Measurements from ENCODE around the gene NTPCR. TPM values are rescaled to one million over a fixed set of nuclear protein-coding genes. Genes with fewer than 3 reads are reported as not detected.

Gene NTPCR
- total and polyA plus RNA-seq, 2 donors from 2014 or later = 40.2 to 95.7 TPM

- Histone ChIP-seq H3K4me3 (ENCODE audit: low read length in 3 of 3) (no peak overlapping the region), H3K27me3 (ENCODE audit: control insufficient read depth, insufficient read depth, low read length) (no peaks in the 10 kb centered on the region), H3K4me1 (ENCODE audit: control insufficient read depth in 2 of 3, insufficient read depth in 2 of 3, low read depth in 1 of 3, low read length in 3 of 3) (no peaks in the 10 kb centered on the region), H3K27ac (ENCODE audit: low read depth in 2 of 2, low read length in 2 of 2) (no peak overlapping the region), H3K9me3 (ENCODE audit: control insufficient read depth in 2 of 3, insufficient read depth in 1 of 3, low read length in 3 of 3) (peaks cover 0 to 10% (median 2%) of the 10 kb centered on the region in 3 donors), H3K36me3 (ENCODE audit: control insufficient read depth in 2 of 3, insufficient read depth in 3 of 3, low read length in 3 of 3) (peaks cover 0 to 14% (median 3%) of the 10 kb centered on the region in 3 donors), H3K9ac (ENCODE audit: low read length in 3 of 3) (no peak overlapping the region)
- FAIRE-seq (no peak), DNase-seq (peak in 1 of 5 donors; percentile 20)
- TF ChIP-seq CTCF (IDR thresholded peaks at IDR 0.05; ENCODE audit: borderline replicate concordance, extremely low read depth, insufficient read depth) = no peak
- intact Hi-C loops (cut with DNase I) = no loop called here
Measured at GRCh38 chr1:232978091-232978634, 27.8 kb downstream of the NTPCR start.

- H3K36me3 ChIP-seq (ENCODE audit: control insufficient read depth in 2 of 3, insufficient read depth in 3 of 3, low read length in 3 of 3) = peaks cover 0 to 8% (median 0%) of the 10 kb centered on the region in 3 donors
- no peak for DNase-seq
- TF ChIP-seq CTCF (IDR thresholded peaks at IDR 0.05; ENCODE audit: borderline replicate concordance, extremely low read depth, insufficient read depth) = no peak
- H3K9ac ChIP-seq (ENCODE audit: low read length in 3 of 3) = no peak overlapping the region
- H3K9me3 ChIP-seq (ENCODE audit: control insufficient read depth in 2 of 3, insufficient read depth in 1 of 3, low read length in 3 of 3) = peaks cover 0 to 3% (median 2%) of the 10 kb centered on the region in 3 donors
- H3K27ac ChIP-seq (ENCODE audit: low read depth in 2 of 2, low read length in 2 of 2) = no peak overlapping the region
- H3K4me1 ChIP-seq (ENCODE audit: control insufficient read depth in 2 of 3, insufficient read depth in 2 of 3, low read depth in 1 of 3, low read length in 3 of 3) = no peaks in the 10 kb centered on the region
- intact Hi-C loops (cut with DNase I) = no loop called here
- H3K27me3 ChIP-seq (ENCODE audit: control insufficient read depth, insufficient read depth, low read length) = no peaks in the 10 kb centered on the region
- H3K4me3 ChIP-seq (ENCODE audit: low read length in 3 of 3) = no peak overlapping the region
- no peak for FAIRE-seq
Measured at GRCh38 chr1:232978815-232979214, 28.4 kb downstream of the NTPCR start.

DNA sequence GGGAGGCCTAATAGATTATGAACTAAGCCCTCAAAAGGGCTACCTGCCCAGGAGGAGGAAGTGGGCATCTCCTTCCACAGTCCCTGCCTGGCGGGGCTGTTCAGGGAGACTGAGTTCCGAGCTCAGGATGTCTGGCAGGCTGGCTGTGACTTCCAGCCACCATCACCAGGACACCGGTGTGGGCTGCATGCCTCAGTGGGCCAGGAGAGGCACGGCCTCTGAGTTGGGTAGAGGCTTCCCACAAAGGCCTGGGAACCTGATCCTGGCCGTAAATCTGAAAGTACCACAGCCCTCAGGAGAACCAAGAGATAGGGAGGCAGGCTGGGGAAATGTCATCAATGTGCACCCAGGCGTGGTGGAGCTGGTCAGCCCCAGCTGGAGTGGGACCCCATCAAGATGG, 29.1 kb downstream of the NTPCR start:
- Histone ChIP-seq H3K4me1 (ENCODE audit: control insufficient read depth in 2 of 3, insufficient read depth in 2 of 3, low read depth in 1 of 3, low read length in 3 of 3) (no peaks in the 10 kb centered on the region), H3K4me3 (ENCODE audit: low read length in 3 of 3) (no peak overlapping the region)

More for the DNA sequence above, 29.1 kb downstream of the NTPCR start:
- TF ChIP-seq CTCF (IDR thresholded peaks at IDR 0.05; ENCODE audit: borderline replicate concordance, extremely low read depth, insufficient read depth) = no peak
- FAIRE-seq (no peak), DNase-seq (peak in 1 of 5 donors; percentile 23)
- Histone ChIP-seq H3K9ac (ENCODE audit: low read length in 3 of 3) (no peak overlapping the region), H3K9me3 (ENCODE audit: control insufficient read depth in 2 of 3, insufficient read depth in 1 of 3, low read length in 3 of 3) (no peaks in the 10 kb centered on the region), H3K36me3 (ENCODE audit: control insufficient read depth in 2 of 3, insufficient read depth in 3 of 3, low read length in 3 of 3) (peaks cover 0 to 7% (median 0%) of the 10 kb centered on the region in 3 donors), H3K27me3 (ENCODE audit: control insufficient read depth, insufficient read depth, low read length) (no peaks in the 10 kb centered on the region), H3K27ac (ENCODE audit: low read depth in 2 of 2, low read length in 2 of 2) (no peak overlapping the region)
- intact Hi-C loops (cut with DNase I) = no loop called here
